ENCODE data around the gene LRRFIP1.
"Not testable (repeated sequence)": the region's sequence is repeated elsewhere in the genome, so short reads cannot be mapped to it uniquely, and the experiment has no call there.

LRRFIP1 gene

GRCh38 chr2:237754626-237755248, 127.3 kb downstream of the LRRFIP1 start:
- no peak overlapping the region for H3K4me2 ChIP-seq (ENCODE audit: low read length)

GRCh38 chr2:237757616-237758015, 130.2 kb downstream of the LRRFIP1 start:
- Histone ChIP-seq H3K36me3 (ENCODE audit: insufficient read depth, low read length) (peaks cover 74% of the 10 kb centered on the region), H3K9ac (ENCODE audit: low read depth, low read length) (no peak overlapping the region), H3K4me3 (ENCODE audit: low read length) (no peak overlapping the region), H3K4me1 (ENCODE audit: control insufficient read depth, insufficient read depth, low read length) (peaks cover 3% of the 10 kb centered on the region), H3K4me2 (ENCODE audit: low read length) (no peak overlapping the region), H3K27me3 (ENCODE audit: control insufficient read depth, insufficient read depth, low read length) (no peaks in the 10 kb centered on the region), H3K9me3 (replicated peaks; ENCODE audit: low read length) (no peaks in the 10 kb centered on the region)

More at GRCh38 chr2:237754626-237755248, 127.3 kb downstream of the LRRFIP1 start:
- Histone ChIP-seq H3K9ac (ENCODE audit: low read depth, low read length) (no peak overlapping the region), H3K4me1 (ENCODE audit: control insufficient read depth, insufficient read depth, low read length) (no peaks in the 10 kb centered on the region), H3K4me3 (ENCODE audit: low read length) (no peak overlapping the region), H3K9me3 (replicated peaks; ENCODE audit: low read length) (no peaks in the 10 kb centered on the region), H3K27me3 (ENCODE audit: control insufficient read depth, insufficient read depth, low read length) (no peaks in the 10 kb centered on the region), H3K36me3 (ENCODE audit: insufficient read depth, low read length) (peaks cover 75% of the 10 kb centered on the region)

GRCh38 chr2:237758185-237758584, 130.8 kb downstream of the LRRFIP1 start:
- Histone ChIP-seq H3K9me3 (replicated peaks; ENCODE audit: low read length) (no peaks in the 10 kb centered on the region), H3K27me3 (ENCODE audit: control insufficient read depth, insufficient read depth, low read length) (no peaks in the 10 kb centered on the region), H3K4me2 (ENCODE audit: low read length) (no peak overlapping the region), H3K4me1 (ENCODE audit: control insufficient read depth, insufficient read depth, low read length) (peaks cover 3% of the 10 kb centered on the region), H3K36me3 (ENCODE audit: insufficient read depth, low read length) (peaks cover 74% of the 10 kb centered on the region), H3K9ac (ENCODE audit: low read depth, low read length) (no peak overlapping the region), H3K4me3 (ENCODE audit: low read length) (no peak overlapping the region)

GRCh38 chr2:237759176-237759575, 131.8 kb downstream of the LRRFIP1 start:
- Histone ChIP-seq H3K9ac (ENCODE audit: low read depth, low read length) (no peak overlapping the region), H3K9me3 (replicated peaks; ENCODE audit: low read length) (no peaks in the 10 kb centered on the region), H3K4me3 (ENCODE audit: low read length) (no peak overlapping the region), H3K36me3 (ENCODE audit: insufficient read depth, low read length) (peaks cover 78% of the 10 kb centered on the region), H3K27me3 (ENCODE audit: control insufficient read depth, insufficient read depth, low read length) (no peaks in the 10 kb centered on the region), H3K4me2 (ENCODE audit: low read length) (no peak overlapping the region), H3K4me1 (ENCODE audit: control insufficient read depth, insufficient read depth, low read length) (peaks cover 3% of the 10 kb centered on the region)

GRCh38 chr2:237760506-237761502, 133.4 kb downstream of the LRRFIP1 start:
- no peaks in the 10 kb centered on the region for H3K27me3 ChIP-seq (ENCODE audit: control insufficient read depth, insufficient read depth, low read length)
- no peak overlapping the region for H3K4me2 ChIP-seq (ENCODE audit: low read length)
- no peak overlapping the region for H3K4me3 ChIP-seq (ENCODE audit: low read length)
- H3K36me3 ChIP-seq (ENCODE audit: insufficient read depth, low read length), result peaks cover 65% of the 10 kb centered on the region
- peaks cover 5% of the 10 kb centered on the region for H3K4me1 ChIP-seq (ENCODE audit: control insufficient read depth, insufficient read depth, low read length)
- H3K9me3 ChIP-seq (replicated peaks; ENCODE audit: low read length), result no peaks in the 10 kb centered on the region
- no peak overlapping the region for H3K9ac ChIP-seq (ENCODE audit: low read depth, low read length)

- not testable (repeated sequence) for H3K4me2 ChIP-seq (ENCODE audit: low read length)
- peaks cover 54% of the 10 kb centered on the region for H3K36me3 ChIP-seq (ENCODE audit: insufficient read depth, low read length)
These were observed 135.2 kb downstream of the LRRFIP1 start for GRCh38 chr2:237762291-237763182.

GRCh38 chr2:237763812-237764211, 136.4 kb downstream of the LRRFIP1 start:
- peaks cover 11% of the 10 kb centered on the region for H3K4me1 ChIP-seq (ENCODE audit: control insufficient read depth, insufficient read depth, low read length)

More at GRCh38 chr2:237762291-237763182, 135.2 kb downstream of the LRRFIP1 start:
- H3K27me3 ChIP-seq (ENCODE audit: control insufficient read depth, insufficient read depth, low read length); H3K9ac ChIP-seq (ENCODE audit: low read depth, low read length); H3K4me3 ChIP-seq (ENCODE audit: low read length); H3K9me3 ChIP-seq (replicated peaks; ENCODE audit: low read length): not testable (repeated sequence)
- H3K4me1 ChIP-seq (ENCODE audit: control insufficient read depth, insufficient read depth, low read length), result peaks cover 11% of the 10 kb centered on the region

GRCh38 chr2:237765122-237765521, 137.7 kb downstream of the LRRFIP1 start:
- H3K9me3 ChIP-seq (replicated peaks; ENCODE audit: low read length); H3K4me3 ChIP-seq (ENCODE audit: low read length); H3K9ac ChIP-seq (ENCODE audit: low read depth, low read length); H3K27me3 ChIP-seq (ENCODE audit: control insufficient read depth, insufficient read depth, low read length); H3K4me2 ChIP-seq (ENCODE audit: low read length): not testable (repeated sequence)
- Histone ChIP-seq H3K4me1 (ENCODE audit: control insufficient read depth, insufficient read depth, low read length) (peaks cover 11% of the 10 kb centered on the region), H3K36me3 (ENCODE audit: insufficient read depth, low read length) (peaks cover 45% of the 10 kb centered on the region)

More at GRCh38 chr2:237763812-237764211, 136.4 kb downstream of the LRRFIP1 start:
- Histone ChIP-seq H3K9ac (ENCODE audit: low read depth, low read length) (no peak overlapping the region), H3K9me3 (replicated peaks; ENCODE audit: low read length) (no peaks in the 10 kb centered on the region), H3K4me3 (ENCODE audit: low read length) (no peak overlapping the region), H3K36me3 (ENCODE audit: insufficient read depth, low read length) (peaks cover 47% of the 10 kb centered on the region), H3K27me3 (ENCODE audit: control insufficient read depth, insufficient read depth, low read length) (no peaks in the 10 kb centered on the region), H3K4me2 (ENCODE audit: low read length) (no peak overlapping the region)

GRCh38 chr2:237765875-237766274, 138.5 kb downstream of the LRRFIP1 start:
- H3K4me2 ChIP-seq (ENCODE audit: low read length), result no peak overlapping the region
- peaks cover 43% of the 10 kb centered on the region for H3K36me3 ChIP-seq (ENCODE audit: insufficient read depth, low read length)
- H3K4me3 ChIP-seq (ENCODE audit: low read length), result no peak overlapping the region
- no peaks in the 10 kb centered on the region for H3K9me3 ChIP-seq (replicated peaks; ENCODE audit: low read length)
- no peak overlapping the region for H3K9ac ChIP-seq (ENCODE audit: low read depth, low read length)
- H3K27me3 ChIP-seq (ENCODE audit: control insufficient read depth, insufficient read depth, low read length), result no peaks in the 10 kb centered on the region
- peaks cover 11% of the 10 kb centered on the region for H3K4me1 ChIP-seq (ENCODE audit: control insufficient read depth, insufficient read depth, low read length)

- Histone ChIP-seq H3K4me2 (ENCODE audit: low read length) (no peak overlapping the region), H3K27me3 (ENCODE audit: control insufficient read depth, insufficient read depth, low read length) (no peaks in the 10 kb centered on the region), H3K4me3 (ENCODE audit: low read length) (no peak overlapping the region), H3K9ac (ENCODE audit: low read depth, low read length) (no peak overlapping the region), H3K36me3 (ENCODE audit: insufficient read depth, low read length) (peaks cover 42% of the 10 kb centered on the region), H3K4me1 (ENCODE audit: control insufficient read depth, insufficient read depth, low read length) (peaks cover 11% of the 10 kb centered on the region), H3K9me3 (replicated peaks; ENCODE audit: low read length) (no peaks in the 10 kb centered on the region)
These were observed 139.0 kb downstream of the LRRFIP1 start for GRCh38 chr2:237766340-237766739.

- no peaks in the 10 kb centered on the region for H3K27me3 ChIP-seq (ENCODE audit: control insufficient read depth, insufficient read depth, low read length)
- H3K9ac ChIP-seq (ENCODE audit: low read depth, low read length), result no peak overlapping the region
- H3K36me3 ChIP-seq (ENCODE audit: insufficient read depth, low read length), result peaks cover 50% of the 10 kb centered on the region
- H3K9me3 ChIP-seq (replicated peaks; ENCODE audit: low read length), result no peaks in the 10 kb centered on the region
- no peak overlapping the region for H3K4me3 ChIP-seq (ENCODE audit: low read length)
- no peaks in the 10 kb centered on the region for H3K4me1 ChIP-seq (ENCODE audit: control insufficient read depth, insufficient read depth, low read length)
- no peak overlapping the region for H3K4me2 ChIP-seq (ENCODE audit: low read length)
These were observed 145.1 kb downstream of the LRRFIP1 start for GRCh38 chr2:237772513-237772912.

Data from skeletal muscle satellite cell (primary cell).